K562 (cell line): ENCODE measurements around the gene ZNF219. TPM values are rescaled to one million over a fixed set of nuclear protein-coding genes. Genes with fewer than 3 reads are reported as not detected.

ENCODE experiments used
- BRD4 ChIP-seq: fragments of 200-600 bp; sonication (generic); IDR thresholded peaks from 2 replicates; pipeline ENCODE4 v1.6.1; 2017; ENCODE audit warnings: inconsistent platforms
- CEBPZ ChIP-seq: fragments of 150-350 bp; IDR thresholded peaks from 2 replicates; pipeline ENCODE4 v1.6.1; 2014; ENCODE audit warnings: low read depth, mild to moderate bottlenecking, low read length, borderline replicate concordance
- CREM ChIP-seq: IDR thresholded peaks from 2 replicates; pipeline ENCODE4 v1.6.1; 2014; ENCODE audit warnings: antibody characterized with exemption, low read depth
- HMG20B ChIP-seq: fragments of 250-450 bp; sonication (Bioruptor Pico); IDR thresholded peaks from 2 replicates; pipeline ENCODE4 v1.5.0; 2021; ENCODE audit warnings: mild to moderate bottlenecking
- HNRNPUL1 ChIP-seq: fragments of 200-400 bp; formaldehyde crosslinking; IDR thresholded peaks from 2 replicates; pipeline ENCODE4 v1.6.1; 2017; ENCODE audit warnings: low read length
- MCM5 ChIP-seq: fragments of 450-650 bp; IDR thresholded peaks from 2 replicates; pipeline ENCODE4 v1.6.1; 2016; ENCODE audit warnings: low read depth
- MECOM ChIP-seq: fragments of 250-450 bp; sonication (Bioruptor Pico); IDR thresholded peaks from 2 replicates; pipeline ENCODE4 v1.8.0; 2022; ENCODE audit warnings: inconsistent platforms
- NR2C2 ChIP-seq, 2 experiments: fragments of 200-800 bp in 1 of 2; sonication (Bioruptor generic) in 1 of 2; sonication (generic) in 1 of 2; formaldehyde crosslinking in 1 of 2; IDR thresholded peaks; 2 replicates each; pipeline versions ENCODE4 v1.6.1 to v1.8.0; 2016 to 2022; ENCODE audit warnings: mild to moderate bottlenecking in 1 of 2, missing compliant biosample characterization in 1 of 2, missing genetic modification characterization in 1 of 2, missing genetic modification reagents in 1 of 2
- POLR2AphosphoS5 ChIP-seq: IDR thresholded peaks from 2 replicates; pipeline ENCODE4 v1.6.1; 2011; ENCODE audit warnings: mild to moderate bottlenecking, low read depth, low read length, moderate library complexity; ENCODE audit not compliant: control insufficient read depth, insufficient read depth
- POLR3A ChIP-seq: IDR thresholded peaks from 2 replicates; pipeline ENCODE4 v1.6.1; 2011; ENCODE audit warnings: borderline replicate concordance, mild to moderate bottlenecking, moderate library complexity; ENCODE audit not compliant: insufficient read length, insufficient read depth; ENCODE audit errors: extremely low read depth
- SREBF2 ChIP-seq: sonication (generic); formaldehyde crosslinking; IDR thresholded peaks from 2 replicates; pipeline ENCODE4 v1.4.0; 2020; ENCODE audit warnings: mild to moderate bottlenecking, missing genetic modification reagents
- SRSF1 ChIP-seq: fragments of 200-400 bp; formaldehyde crosslinking; IDR thresholded peaks from 2 replicates; pipeline ENCODE4 v1.6.1; 2017; ENCODE audit warnings: mild to moderate bottlenecking, low read depth, low read length, moderate library complexity
- TAF15 ChIP-seq: fragments of 200-400 bp; formaldehyde crosslinking; IDR thresholded peaks from 2 replicates; pipeline ENCODE4 v1.6.1; 2017; ENCODE audit warnings: mild to moderate bottlenecking, low read depth, low read length, moderate library complexity
- TOE1 ChIP-seq, 2 experiments: fragments of 450-650 bp in 1 of 2; sonication (generic) in 1 of 2; formaldehyde crosslinking in 1 of 2; IDR thresholded peaks; 2 replicates each; pipeline versions ENCODE4 v1.7.1 to v1.8.0; 2016 to 2022; ENCODE audit warnings: borderline replicate concordance in 2 of 2, mild to moderate bottlenecking in 2 of 2, antibody characterized with exemption in 1 of 2, inconsistent platforms in 1 of 2, low read depth in 1 of 2, missing genetic modification reagents in 1 of 2, moderate library complexity in 1 of 2
- ZC3H8 ChIP-seq: fragments of 450-650 bp; IDR thresholded peaks from 2 replicates; pipeline ENCODE4 v1.6.1; 2017
- ZFPM2 ChIP-seq: fragments of 250-450 bp; sonication (Bioruptor Pico); IDR thresholded peaks from 2 replicates; pipeline ENCODE4 v1.5.1; 2022; ENCODE audit warnings: mild to moderate bottlenecking
- ZNF384 ChIP-seq: IDR thresholded peaks from 2 replicates; pipeline ENCODE4 v1.6.1; 2012; ENCODE audit warnings: low read depth, low read length, improper control_type of control experiment
- ZNF407 ChIP-seq: fragments of 450-650 bp; IDR thresholded peaks from 2 replicates; pipeline ENCODE4 v1.6.1; 2016; ENCODE audit warnings: low read depth
- ZNF431 ChIP-seq: sonication (generic); formaldehyde crosslinking; IDR thresholded peaks from 2 replicates; pipeline ENCODE4 v1.8.0; 2022; ENCODE audit warnings: mild to moderate bottlenecking, missing genetic modification reagents
- polyA plus RNA-seq, 8 experiments: library from polyadenylated mRNA; depleted of rRNA in 4 of 8; stranded (reverse) in 5 of 8; unstranded in 3 of 8; fragments of >200 nt; fragmentation: Nextera tagmentation in 2 of 8; fragmentation: Illumina TruSeq in 1 of 8; extraction: Ambion mirVana in 2 of 8; extraction: Trizol in 1 of 8; gene quantifications; 2 replicates each; pipeline versions ENCODE4 v1.2.1 to v1.2.3, GENCODE V29; 2011 to 2014; ENCODE audit warnings: inconsistent platforms in 1 of 8, missing spikeins in 1 of 8
- total RNA-seq, 7 experiments: library from RNA; depleted of rRNA in 6 of 7; stranded (reverse); fragments of >200 nt in 6 of 7; fragmentation: Illumina TruSeq in 2 of 7; extraction: Trizol in 2 of 7; gene quantifications; 2 replicates each; pipeline versions ENCODE4 v1.2.1 to v1.2.3, GENCODE V29; 2011 to 2021; ENCODE audit warnings: low replicate concordance in 1 of 7

ZNF219 gene
- total and polyA plus RNA-seq, 9 of the 15 experiments (the other 6 are each of a cell fraction or from before 2014, with no cell fraction given), result 0.29 to 10.6 (median 2.8) TPM

- TF ChIP-seq BRD4 (no peak), CREM (no peak), ZNF384 (no peak), ZC3H8 (no peak), POLR2AphosphoS5 (no peak), CEBPZ (no peak), HMG20B (CRISPR knock-in tag) (no peak), MECOM (CRISPR knock-in tag) (no peak), SRSF1 (no peak), ZNF407 (no peak), HNRNPUL1 (no peak), MCM5 (no peak), SREBF2 (CRISPR knock-in tag) (no peak), ZNF431 (CRISPR knock-in tag) (0 out of 2 replicates have a peak, but pooled peaks have one; percentile 2), ZFPM2 (CRISPR knock-in tag) (no peak), POLR3A (no peak), TOE1 (IDR thresholded peaks at IDR 0.05; ENCODE audit: borderline replicate concordance) (no peak), TOE1 (CRISPR knock-in tag; IDR thresholded peaks at IDR 0.05; ENCODE audit: borderline replicate concordance, low read depth) (no peak), TAF15 (no peak), NR2C2 (CRISPR knock-in tag; IDR thresholded peaks at IDR 0.05) (no peak), NR2C2 (tag; IDR thresholded peaks at IDR 0.05) (no peak)
Observed at GRCh38 chr14:21103411-21103709, 4.9 kb upstream of the ZNF219 start (continued).
